T-helper 22 cell (primary cell): ENCODE data around the gene KNDC1.

Source experiments
- DNase-seq: peaks from one replicate; pipeline ENCODE4 v3.0.0-alpha.2; 2020; ENCODE audit warnings: low read depth

Gene KNDC1

GRCh38 chr10:133191651-133192050 is 31.6 kb downstream of the KNDC1 start:
- DNase-seq: no peak

- DNase-seq: no peak
Observed at GRCh38 chr10:133194151-133194550, 34.1 kb downstream of the KNDC1 start.

- DNase-seq: no peak
Observed at GRCh38 chr10:133195096-133195495, 35.1 kb downstream of the KNDC1 start.

GRCh38 chr10:133195611-133196010 is 35.6 kb downstream of the KNDC1 start:
- DNase-seq: no peak

- DNase-seq: no peak
Observed at GRCh38 chr10:133196221-133196915, 36.3 kb downstream of the KNDC1 start.

GRCh38 chr10:133196936-133197758 is 37.1 kb downstream of the KNDC1 start:
- no peak for DNase-seq

- DNase-seq: no peak
Observed at GRCh38 chr10:133197786-133198185, 37.8 kb downstream of the KNDC1 start.

- no peak for DNase-seq
Observed at GRCh38 chr10:133198206-133198605, 38.2 kb downstream of the KNDC1 start.

- no peak for DNase-seq
Observed at GRCh38 chr10:133198621-133199487, 38.8 kb downstream of the KNDC1 start.

- no peak for DNase-seq
Observed at GRCh38 chr10:133199488-133199885, 39.5 kb downstream of the KNDC1 start.

- DNase-seq: no peak
Observed at GRCh38 chr10:133199992-133200611, 40.1 kb downstream of the KNDC1 start.

- DNase-seq: no peak
Observed at GRCh38 chr10:133200621-133201031, 40.6 kb downstream of the KNDC1 start.

GRCh38 chr10:133201151-133201947 is 41.3 kb downstream of the KNDC1 start:
- DNase-seq: no peak

GRCh38 chr10:133201948-133202725 is 42.1 kb downstream of the KNDC1 start:
- DNase-seq: no peak

- DNase-seq: no peak
Observed at GRCh38 chr10:133202778-133203651, 43.0 kb downstream of the KNDC1 start.

GRCh38 chr10:133203652-133204195 is 43.7 kb downstream of the KNDC1 start:
- DNase-seq: no peak

- no peak for DNase-seq
Observed at GRCh38 chr10:133204226-133205015, 44.4 kb downstream of the KNDC1 start.

GRCh38 chr10:133205146-133205545 is 45.1 kb downstream of the KNDC1 start:
- no peak for DNase-seq
